ENCODE data around the gene ALCAM.

GRCh38 chr3:105360003-105360402 is 6.7 kb upstream of the ALCAM start:
- TF ChIP-seq CTCF (IDR thresholded peaks at IDR 0.05; ENCODE audit: low read length) (no peak), EZH2phosphoT487 (IDR thresholded peaks at IDR 0.05; ENCODE audit: low read length) (no peak), EZH2 (optimal IDR thresholded peaks at IDR 0.05; ENCODE audit: low read depth, low read length) (no peak)
